Dedifferentiated amniotic fluid mesenchymal stem cell (primary cell): Measurements from ENCODE around the gene HEPN1.

Experiments
- DNase-seq: peaks from one replicate; pipeline ENCODE4 v3.0.0-alpha.2; 2016; ENCODE audit errors: extremely low spot score

HEPN1 gene

DNA sequence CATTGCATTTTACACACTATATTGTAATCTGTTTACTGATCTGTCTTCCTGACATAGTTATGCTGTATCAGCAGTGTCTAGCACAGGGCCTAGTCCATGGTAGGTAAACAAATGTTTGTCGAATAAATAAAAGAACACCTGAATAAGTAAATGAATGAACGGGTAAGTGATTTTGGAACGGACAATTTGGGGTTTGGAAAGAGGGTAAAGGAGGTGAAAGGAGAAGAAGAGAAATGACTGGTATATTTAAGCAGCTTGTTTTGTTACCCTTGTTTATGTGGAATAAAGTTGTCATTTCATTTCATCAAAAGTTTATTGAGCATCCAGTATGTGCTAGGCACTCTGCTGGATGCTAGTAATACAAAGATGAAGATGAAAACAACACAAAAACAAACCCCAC, at the start of gene HEPN1:
Gene HEPN1, plus strand, starts transcription at position 301 of the 400 bp plus-strand sequence.
- no peak for DNase-seq

DNA sequence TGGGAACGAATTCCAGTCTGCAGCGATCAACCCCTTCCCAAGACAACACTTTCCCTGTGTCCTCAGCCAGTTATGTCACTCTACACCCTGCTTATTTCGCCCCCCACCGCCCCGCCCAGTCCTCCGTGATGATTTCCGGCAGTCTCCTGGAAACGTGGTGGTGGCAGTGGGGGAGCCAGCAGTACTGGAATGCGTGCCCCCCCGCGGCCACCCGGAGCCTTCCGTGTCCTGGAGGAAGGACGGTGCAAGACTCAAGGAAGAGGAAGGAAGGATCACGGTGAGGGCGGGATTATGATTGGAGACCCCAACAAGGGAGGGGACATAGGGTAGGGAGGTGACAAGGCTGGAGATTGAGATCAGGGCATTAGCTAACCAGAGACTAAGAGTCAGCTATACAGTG, 49.7 kb upstream of the HEPN1 start:
- no peak for DNase-seq

DNA sequence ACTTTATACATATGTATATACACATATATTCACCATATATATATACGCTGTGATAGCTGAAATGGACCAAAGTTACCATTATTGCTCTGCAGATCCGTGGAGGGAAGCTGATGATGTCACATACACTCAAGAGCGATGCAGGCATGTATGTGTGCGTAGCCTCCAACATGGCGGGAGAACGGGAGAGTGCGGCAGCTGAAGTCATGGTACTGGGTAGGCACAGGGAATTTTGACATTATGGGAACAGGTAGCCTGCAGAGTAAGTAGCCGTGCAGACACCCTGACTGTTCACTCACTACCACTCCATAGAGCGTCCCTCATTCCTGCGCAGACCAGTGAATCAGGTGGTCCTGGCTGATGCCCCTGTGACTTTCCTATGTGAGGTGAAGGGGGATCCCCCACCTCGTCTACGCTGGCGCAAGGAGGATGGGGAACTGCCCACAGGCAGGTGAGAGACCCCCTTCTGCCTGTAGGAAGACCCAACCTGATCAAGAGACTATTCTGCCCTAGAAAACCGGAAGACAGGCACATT, 49.1 kb upstream of the HEPN1 start:
- no peak for DNase-seq

DNA sequence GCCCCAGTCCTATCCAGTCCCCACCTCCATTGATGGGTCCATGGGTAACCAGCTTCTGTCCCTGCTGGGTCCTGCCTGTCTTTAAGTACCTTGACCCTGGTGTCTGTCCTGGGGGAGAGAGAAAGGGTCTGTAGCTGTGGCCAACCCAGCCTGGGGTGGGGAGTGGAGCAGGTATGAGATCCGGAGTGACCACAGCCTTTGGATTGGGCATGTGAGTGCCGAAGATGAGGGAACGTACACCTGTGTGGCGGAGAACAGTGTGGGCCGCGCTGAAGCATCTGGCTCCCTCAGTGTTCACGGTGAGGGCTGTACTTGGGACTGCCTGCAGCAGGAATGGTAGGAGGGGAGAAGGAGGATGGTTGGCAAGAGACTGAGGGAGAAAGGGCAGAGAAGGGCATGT, 48.6 kb upstream of the HEPN1 start:
- no peak for DNase-seq

DNA sequence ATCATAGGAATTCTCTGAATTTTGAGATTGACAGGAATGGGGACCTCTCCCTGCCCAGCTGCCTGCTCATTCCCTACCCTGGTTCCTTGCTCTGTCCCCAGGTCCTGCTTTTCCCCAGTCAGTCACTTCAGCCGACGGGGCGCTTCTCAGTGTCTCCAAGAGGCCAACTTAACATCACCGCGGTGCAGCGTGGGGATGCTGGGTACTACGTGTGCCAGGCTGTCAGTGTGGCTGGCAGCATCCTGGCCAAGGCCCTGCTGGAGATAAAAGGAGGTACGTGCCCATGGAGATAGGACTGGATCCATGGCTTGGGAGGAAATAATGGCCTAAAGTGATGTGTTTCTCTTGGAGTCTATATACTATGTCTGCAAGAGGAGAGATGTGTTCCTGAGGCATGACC, 46.8 kb upstream of the HEPN1 start:
- no peak for DNase-seq

DNA sequence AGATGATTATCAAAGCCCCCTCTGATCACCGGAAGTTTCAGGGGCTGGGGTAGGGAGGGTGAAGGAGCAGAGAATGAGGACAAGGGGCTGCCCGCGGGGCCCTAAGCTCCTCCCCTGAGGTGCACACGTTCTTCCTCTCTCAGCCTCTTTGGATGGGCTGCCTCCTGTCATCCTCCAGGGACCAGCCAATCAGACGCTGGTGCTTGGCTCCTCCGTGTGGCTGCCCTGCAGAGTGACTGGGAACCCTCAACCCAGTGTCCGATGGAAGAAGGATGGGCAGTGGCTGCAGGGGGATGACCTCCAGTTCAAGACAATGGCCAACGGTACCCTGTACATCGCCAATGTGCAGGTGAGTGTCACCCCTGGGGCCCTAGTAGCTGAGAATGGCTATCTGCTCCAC, 46.3 kb upstream of the HEPN1 start:
- no peak for DNase-seq

DNA sequence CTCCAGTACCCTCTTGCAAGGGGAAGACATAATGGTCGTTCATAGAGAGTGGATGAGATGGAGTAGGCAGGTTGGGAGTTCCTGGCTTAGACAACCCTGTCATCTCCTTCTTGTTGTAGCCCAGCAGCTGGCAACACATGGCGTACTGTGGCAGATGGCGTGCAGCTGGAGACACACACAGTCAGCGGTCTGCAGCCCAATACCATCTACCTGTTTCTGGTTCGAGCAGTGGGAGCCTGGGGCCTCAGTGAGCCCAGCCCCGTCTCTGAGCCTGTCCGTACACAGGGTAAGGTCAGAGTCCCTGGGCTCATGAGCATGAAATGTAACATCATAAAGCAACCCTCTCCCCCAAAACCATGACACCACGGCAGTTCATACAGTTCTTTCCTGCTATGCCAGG, 45.1 kb upstream of the HEPN1 start:
- DNase-seq, result no peak

DNA sequence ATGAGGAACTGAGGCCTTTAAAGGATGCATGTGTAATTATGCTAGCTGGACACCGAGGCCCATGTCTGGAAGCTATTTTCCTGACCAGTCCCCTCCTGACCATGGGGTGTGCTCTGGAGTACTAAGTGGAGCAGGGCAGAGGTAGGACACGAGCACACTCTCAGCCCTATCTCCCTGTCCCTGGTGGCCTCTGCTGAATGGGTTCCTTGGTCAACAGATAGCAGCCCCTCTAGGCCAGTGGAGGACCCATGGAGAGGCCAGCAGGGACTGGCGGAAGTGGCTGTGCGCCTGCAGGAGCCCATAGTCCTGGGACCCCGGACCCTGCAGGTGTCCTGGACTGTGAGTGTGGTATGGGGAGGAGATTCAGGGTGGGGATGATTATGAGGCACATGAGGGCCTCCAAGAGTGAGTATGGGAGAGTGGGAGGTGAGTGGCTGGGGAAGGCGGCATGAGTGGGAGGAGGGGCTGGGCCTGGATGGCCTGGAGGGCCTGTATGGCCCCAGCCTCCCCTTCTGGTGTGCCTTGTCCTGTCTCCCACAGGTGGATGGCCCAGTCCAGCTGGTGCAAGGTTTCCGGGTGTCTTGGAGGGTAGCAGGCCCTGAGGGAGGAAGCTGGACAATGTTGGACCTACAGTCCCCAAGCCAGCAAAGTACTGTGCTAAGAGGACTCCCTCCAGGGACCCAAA, 44.3 kb upstream of the HEPN1 start:
- DNase-seq, result no peak

DNA sequence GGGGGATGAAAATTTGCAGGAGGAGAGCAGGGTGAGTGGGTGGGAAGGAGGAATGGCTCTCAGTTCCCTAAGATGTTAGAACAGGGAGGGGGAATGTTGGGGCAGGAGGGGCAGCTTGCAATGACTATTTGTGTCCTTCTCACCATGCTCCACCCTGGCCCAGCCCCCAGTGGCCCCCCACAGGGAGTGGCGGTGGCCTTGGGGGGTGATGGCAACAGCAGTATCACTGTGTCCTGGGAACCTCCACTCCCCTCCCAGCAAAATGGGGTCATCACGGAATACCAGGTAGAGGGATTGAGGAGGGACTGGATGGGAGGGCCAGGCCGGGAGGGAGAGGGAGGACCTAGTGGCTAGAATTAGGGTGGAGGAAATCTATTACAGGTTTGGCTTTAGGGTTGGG, 43.6 kb upstream of the HEPN1 start:
- DNase-seq, result no peak

DNA sequence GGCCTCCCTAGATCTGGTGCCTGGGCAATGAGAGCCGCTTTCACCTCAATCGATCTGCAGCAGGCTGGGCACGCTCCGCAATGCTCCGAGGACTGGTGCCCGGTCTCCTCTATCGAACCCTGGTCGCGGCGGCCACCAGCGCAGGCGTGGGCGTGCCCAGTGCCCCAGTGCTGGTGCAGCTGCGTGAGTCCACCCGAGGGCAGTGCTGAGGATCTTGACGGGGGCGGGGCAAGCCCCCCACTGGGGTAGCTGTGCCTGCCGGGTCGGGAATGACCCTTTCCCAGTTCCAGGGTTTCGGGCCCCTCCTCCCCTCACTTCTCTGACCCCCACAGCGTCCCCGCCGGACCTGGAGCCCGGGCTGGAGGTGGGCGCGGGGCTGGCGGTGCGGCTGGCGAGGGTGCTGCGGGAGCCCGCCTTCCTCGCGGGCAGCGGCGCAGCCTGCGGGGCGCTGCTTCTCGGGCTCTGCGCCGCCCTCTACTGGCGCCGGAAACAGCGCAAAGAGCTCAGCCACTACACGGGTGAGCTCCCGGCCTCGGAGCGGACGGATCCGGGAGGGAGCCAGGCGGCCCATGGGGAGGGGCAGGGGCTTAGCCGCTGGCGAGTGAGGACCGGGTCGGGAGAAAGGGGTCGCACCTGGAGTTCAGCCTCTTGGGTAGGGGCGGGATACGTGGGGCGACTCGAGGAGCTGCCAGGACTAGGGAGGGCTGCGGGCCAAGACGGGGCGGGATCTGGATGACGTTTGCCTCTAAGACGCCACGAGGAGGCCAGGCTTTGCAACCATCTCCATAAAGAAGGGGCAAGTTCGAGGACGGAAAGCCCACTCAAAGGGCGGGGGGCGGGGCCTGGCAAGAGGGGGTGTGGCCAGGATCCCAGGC, 42.9 kb upstream of the HEPN1 start:
- peak; percentile 90 for DNase-seq

DNA sequence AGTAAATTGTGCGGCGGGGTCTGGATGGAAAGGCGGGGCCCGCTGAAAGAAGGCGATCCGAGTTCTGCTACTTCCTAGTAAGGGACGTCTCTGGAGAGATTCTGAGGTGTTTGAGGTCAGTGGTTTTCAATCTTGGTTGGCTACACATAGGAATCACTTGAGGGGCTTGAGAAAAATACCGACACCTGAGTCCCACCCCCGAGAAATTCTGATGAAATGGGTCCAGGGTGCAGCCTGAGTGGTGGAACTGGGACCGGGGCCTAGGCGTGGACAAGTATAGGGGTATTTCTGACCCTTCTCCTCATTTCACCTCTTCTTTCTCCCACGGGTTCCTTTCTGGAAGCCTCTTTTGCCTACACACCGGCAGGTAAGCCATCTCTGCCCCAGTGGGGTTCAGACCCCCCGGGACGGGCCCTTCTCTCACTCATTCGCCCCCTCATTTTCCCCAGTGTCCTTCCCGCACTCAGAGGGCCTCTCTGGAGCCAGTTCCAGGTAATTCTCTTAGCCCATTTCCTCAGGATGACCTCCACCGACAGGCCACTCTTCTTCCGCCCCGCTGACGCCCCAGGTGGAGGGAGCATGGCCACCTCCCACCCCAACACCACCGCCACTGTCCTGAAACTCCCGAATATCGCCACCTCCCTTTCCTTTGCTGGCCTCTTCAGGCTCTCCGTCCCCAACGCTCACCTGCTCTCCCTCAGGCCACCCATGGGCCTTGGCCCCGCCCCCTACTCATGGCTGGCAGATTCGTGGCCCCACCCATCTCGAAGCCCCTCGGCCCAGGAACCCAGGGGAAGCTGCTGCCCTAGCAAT, 42.0 kb upstream of the HEPN1 start:
- DNase-seq, result no peak

DNA sequence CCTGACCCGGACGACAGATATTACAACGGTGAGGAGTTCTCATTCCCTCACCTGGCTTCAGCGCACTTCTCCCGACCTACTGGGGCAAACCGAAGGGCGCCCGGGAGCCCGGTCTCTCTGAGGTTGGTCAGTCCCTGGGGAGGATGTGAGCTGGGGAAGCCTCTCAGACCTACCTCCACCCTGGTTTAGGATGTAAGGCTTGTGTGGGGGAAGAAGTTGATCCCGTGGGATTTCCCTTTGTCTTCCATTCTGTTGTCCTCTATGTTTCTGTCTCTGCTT, 41.5 kb upstream of the HEPN1 start:
- no peak for DNase-seq

DNA sequence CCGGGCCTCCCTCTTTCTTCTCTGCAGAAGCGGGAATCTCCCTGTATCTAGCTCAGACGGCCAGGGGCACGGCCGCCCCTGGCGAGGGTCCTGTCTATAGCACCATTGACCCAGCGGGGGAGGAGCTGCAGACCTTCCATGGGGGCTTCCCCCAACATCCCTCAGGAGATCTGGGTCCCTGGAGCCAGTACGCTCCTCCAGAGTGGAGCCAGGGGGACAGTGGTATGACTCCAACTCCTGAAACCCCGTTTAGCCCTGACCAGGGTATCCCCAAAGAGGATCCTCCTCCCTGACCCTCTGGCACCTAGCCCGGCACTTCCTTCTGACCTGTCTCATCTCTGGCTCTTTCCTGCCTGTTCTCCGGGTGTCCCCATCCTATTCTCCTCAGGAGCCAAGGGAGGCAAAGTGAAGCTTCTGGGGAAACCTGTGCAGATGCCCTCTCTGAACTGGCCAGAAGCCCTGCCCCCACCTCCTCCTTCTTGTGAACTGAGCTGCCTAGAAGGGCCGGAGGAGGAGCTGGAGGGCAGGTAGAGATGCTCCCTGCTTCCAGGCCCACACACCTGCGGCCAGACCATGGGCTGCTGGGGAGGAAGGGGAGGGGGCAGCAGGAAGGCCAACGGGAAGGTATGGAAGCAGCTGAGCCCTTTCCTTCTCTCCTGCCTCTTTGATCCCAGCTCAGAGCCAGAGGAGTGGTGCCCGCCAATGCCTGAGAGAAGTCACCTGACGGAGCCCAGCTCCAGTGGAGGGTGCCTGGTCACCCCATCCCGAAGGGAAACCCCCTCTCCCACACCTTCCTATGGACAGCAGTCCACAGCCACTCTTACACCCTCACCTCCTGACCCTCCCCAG, 40.9 kb upstream of the HEPN1 start:
- DNase-seq, result no peak

DNA sequence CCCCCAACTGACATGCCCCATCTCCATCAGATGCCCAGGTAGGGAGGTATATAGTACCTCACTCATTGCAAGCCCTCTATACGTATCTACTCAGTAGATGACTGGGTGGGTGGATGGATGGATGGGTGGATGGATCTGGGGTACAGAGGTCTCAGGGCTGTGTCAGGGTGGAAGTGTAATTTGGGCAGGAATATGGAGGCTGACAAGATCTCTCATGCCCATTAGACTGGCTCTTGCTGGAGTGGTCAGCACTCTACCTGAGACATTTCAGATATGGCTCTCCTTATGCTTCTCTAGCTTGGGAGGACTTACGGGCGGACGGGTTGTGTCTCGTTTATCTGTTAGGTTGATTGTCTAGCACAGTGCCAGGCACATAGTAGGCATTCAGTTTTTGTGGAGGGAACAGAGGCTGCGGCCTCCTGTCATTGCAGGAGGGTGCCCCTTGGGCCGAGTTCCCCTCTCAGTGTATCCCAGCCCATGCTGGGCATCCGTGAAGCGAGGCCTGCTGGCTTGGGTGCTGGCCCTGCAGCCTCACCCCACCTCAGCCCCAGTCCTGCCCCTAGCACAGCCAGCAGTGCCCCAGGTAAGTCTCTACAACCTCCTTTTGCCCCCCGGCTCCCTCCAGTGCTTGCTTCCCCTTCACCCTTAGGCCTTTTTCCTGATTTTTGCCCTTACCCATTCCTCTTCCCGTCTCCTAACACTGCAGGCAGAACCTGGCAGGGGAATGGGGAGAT, 40.1 kb upstream of the HEPN1 start:
- no peak for DNase-seq

DNA sequence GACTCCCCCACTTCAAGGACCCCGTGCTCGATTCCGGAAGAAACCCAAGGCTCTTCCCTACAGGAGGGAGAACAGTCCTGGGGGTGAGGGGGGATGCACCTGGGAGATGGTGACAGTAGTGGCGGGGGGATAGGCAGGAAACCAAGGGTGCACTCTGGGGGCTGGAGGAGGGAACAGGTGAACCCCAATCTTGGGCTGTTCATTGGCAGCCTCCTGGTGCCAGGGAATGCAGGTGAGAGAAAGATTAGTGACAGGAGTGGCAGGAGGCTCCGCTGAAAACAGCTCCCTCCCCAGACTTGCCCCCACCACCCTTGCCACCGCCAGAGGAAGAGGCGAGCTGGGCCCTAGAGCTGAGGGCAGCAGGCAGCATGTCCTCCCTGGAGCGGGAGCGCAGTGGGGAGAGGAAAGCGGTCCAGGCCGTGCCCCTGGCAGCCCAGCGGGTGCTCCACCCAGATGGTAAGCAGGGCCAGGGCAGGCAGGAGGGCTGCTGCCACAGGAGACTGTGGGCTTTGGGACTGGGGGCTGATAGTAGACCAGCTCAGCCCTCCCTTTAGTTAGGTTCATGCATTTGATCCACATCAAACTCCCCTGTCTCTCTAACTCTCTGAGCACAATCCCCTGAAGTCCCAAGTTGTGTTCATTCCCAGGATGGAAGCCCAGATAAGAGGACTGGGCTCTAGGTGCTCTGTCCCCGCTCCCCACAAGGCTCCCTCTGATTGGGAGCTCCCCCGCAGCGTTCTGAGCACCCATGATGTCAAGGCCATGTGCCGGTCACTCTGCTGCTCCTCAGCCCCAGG, 39.4 kb upstream of the HEPN1 start:
- DNase-seq, result no peak

DNA sequence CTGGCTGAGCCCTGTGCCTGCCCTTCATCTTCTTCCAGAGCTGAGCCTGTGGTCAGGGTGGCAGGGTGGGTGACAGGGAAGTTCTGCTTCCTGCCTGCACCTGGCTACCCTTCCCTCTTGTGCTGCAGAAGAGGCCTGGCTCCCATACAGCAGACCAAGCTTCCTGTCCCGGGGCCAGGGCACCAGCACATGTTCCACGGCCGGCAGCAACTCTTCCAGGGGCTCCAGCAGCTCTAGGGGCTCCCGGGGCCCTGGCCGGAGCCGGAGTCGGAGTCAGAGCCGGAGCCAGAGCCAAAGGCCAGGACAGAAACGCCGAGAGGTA, 38.8 kb upstream of the HEPN1 start:
- DNase-seq, result no peak

DNA sequence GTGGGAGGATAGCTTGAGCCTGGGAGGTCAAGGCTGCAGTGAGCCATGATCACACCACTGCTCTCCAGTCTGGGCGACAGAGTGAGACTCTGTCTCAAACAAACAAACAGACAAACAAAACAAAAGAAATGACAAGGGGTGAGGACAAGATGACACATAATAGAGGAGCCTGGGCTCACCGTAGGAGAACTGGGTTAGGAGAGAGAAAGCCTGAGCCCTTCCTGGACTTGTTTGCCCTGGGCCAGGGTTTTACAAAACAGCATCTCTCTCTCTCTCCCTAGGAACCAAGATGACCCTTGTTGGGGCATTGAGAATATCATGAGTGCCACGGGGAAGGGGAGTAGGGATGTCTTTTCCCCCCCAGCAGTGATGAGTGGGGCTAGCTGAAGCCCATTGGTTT, 38.1 kb upstream of the HEPN1 start:
- DNase-seq, result no peak

DNA sequence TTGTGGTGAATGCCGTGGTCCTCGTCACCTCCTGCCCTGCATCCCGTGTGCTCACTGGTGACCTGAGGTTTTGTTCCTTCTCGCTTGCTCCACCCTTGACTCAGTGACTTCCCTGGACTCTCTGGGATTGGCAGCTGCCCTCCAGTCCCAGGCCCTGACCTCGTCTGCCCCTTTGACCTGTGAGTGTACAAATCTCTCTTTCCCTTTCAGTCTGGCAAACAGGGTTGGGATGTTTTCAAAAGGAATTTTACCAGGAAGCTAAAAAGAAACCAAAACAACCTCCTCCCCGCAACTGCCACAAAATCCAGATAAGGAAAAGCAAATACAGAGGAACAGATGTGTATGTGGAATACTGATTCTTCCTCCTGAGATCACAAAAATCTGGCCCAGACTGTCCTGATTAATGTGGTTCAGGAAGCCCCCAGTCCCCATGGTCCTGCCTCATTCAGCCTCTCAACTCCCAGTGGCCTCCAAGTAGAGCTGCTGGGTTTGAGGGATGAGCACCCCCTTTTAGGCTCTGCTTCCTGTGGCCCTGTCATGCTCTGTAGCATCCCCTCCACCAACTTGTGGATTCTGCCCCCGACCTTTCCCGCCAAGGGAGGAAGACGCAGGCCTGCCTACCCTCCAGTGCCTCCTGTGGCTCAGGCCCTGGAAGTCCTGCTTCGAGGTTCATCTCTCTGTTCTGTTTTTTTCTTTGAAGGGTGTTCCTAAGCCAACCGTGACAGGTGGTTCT, 36.5 kb upstream of the HEPN1 start:
- DNase-seq, result no peak

DNA sequence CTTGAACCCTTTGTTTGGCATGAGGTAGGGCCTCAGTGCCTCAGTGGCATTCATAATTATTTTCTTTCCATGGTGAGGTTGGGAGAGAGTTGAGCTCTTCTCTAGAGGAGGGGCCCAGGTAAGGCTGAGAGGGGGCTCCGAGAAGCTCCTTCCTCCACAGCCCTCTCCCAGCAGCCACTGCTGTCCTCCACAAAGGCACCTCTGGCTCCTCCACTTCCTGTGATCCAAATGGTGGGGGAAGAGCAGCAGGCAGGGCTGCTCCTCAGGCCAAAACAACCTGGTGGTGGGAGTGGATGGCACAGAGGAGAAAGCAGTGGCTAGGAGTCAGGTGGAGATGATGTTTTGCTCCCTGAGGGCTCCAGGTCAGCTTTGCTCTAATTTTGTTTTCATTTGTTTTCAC, 34.7 kb upstream of the HEPN1 start:
- no peak for DNase-seq
